ENCODE data around the gene FAM168A. TPM values are rescaled to one million over a fixed set of nuclear protein-coding genes. Genes with fewer than 3 reads are reported as not detected.
A peak's percentile ranks its signal among the peaks of the same experiment; 100 is the strongest.
"Not testable (repeated sequence)": the region's sequence is repeated elsewhere in the genome, so short reads cannot be mapped to it uniquely, and the experiment has no call there.

The FAM168A gene
- total RNA-seq, 5 donors from 2014 or later (not counting 1 experiment from before 2014, with no cell fraction given): 23.6 to 27.0 (median 24.7) TPM

DNA sequence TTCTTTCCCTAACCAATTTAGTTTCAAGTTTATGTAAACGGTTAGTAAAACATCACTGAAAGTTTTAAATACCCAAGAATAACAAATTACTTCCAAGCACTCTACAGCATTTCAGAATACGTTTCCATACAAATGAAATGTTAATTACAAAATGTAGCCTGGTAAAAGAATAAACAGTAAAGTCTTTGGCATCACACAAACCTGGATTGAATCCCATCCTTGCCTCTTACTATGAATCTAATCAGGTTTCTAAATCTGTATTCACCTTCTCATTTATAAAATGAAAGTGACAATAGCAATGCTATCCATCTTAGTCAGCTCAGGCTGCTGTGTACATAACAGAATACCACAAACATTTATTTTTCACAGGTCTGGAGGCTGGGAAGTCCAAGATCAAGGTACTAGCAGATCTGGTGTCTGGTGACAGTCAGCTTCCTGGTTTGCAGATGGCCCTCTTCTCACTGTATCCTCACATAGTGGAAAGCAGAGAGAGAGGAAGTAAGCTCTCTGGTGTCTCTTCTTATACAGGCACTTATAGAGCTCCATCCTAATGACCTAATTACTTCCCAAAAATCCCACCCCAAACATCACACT, 19.2 kb downstream of the FAM168A start:
- Mint-ChIP-seq H3K36me3 (peaks cover 42% of the 10 kb centered on the region), H3K4me3 (no peak overlapping the region), H3K4me1 (peaks cover 21 to 35% (median 24%) of the 10 kb centered on the region in 3 donors), H3K9me3 (no peaks in the 10 kb centered on the region), H3K27me3 (no peaks in the 10 kb centered on the region), H3K27ac (peak overlapping the region in 1 of 2 donors; percentile 11)
- ATAC-seq (replicated peaks in 1 of 4) (no peak), DNase-seq (no peak)
- Histone ChIP-seq H3K4me1 (ENCODE audit: control insufficient read depth in 1 of 2, extremely low read depth in 1 of 2, insufficient read depth in 2 of 2, low read length in 2 of 2) (peaks cover 0 to 7% of the 10 kb centered on the region in 2 experiments), H3K27me3 (replicated peaks in 1 of 2; ENCODE audit: control insufficient read depth in 2 of 2, extremely low read depth in 1 of 2, insufficient read depth in 2 of 2, low read length in 1 of 2) (no peaks in the 10 kb centered on the region), H3K27ac (ENCODE audit: low read length) (no peak overlapping the region), H3K36me3 (ENCODE audit: control insufficient read depth in 2 of 2, extremely low read depth in 1 of 2, insufficient read depth in 1 of 2, low read length in 1 of 2) (peaks cover 0 to 2% of the 10 kb centered on the region in 2 donors), H3K9me3 (no peaks in the 10 kb centered on the region), H3K4me3 (ENCODE audit: control insufficient read depth in 1 of 2, extremely low read depth in 1 of 2, low read length in 1 of 2) (no peak overlapping the region)
- no CpG with 5 or more reads among the region's 2 CpGs for WGBS (ENCODE audit: insufficient coverage)
- POLR2A ChIA-PET: no interaction called here
- CTCF ChIA-PET: interaction anchor here in 1 of 2 donors (0.7 to 0.9 kb wide), 2 partner anchors 9 to 11 kb away, joined by 3 read pairs; no protein-coding TSS in a partner anchor

- no peaks in the 10 kb centered on the region for H3K27me3 ChIP-seq (replicated peaks in 1 of 2; ENCODE audit: control insufficient read depth in 2 of 2, extremely low read depth in 1 of 2, insufficient read depth in 2 of 2, low read length in 1 of 2)
- H3K36me3 Mint-ChIP-seq: peaks cover 40% of the 10 kb centered on the region
- CTCF ChIA-PET: interaction anchor here (0.6 kb wide), 2 partner anchors 13 to 132 kb away, joined by 3 read pairs; no protein-coding TSS in a partner anchor
- ATAC-seq (replicated peaks in 1 of 4) (peak in 2 of 4 experiments; percentile 44 to 75), DNase-seq (peak in 1 of 35 experiments; percentile 8)
- H3K4me1 ChIP-seq (ENCODE audit: control insufficient read depth in 1 of 2, extremely low read depth in 1 of 2, insufficient read depth in 2 of 2, low read length in 2 of 2): peaks cover 0 to 7% of the 10 kb centered on the region in 2 experiments
- H3K4me1 Mint-ChIP-seq: peaks cover 21 to 24% (median 22%) of the 10 kb centered on the region in 3 donors
- H3K36me3 ChIP-seq (ENCODE audit: control insufficient read depth in 2 of 2, extremely low read depth in 1 of 2, insufficient read depth in 1 of 2, low read length in 1 of 2): peaks cover 0 to 2% of the 10 kb centered on the region in 2 donors
- no peak overlapping the region for H3K4me3 Mint-ChIP-seq
- POLR2A ChIA-PET: interaction anchor here in 1 of 2 donors (0.7 kb wide), 1 partner anchor 17 kb away, joined by 4 read pairs; no protein-coding TSS in a partner anchor
- no peak overlapping the region for H3K4me3 ChIP-seq (ENCODE audit: control insufficient read depth in 1 of 2, extremely low read depth in 1 of 2, low read length in 1 of 2)
- H3K27ac ChIP-seq (ENCODE audit: low read length): no peak overlapping the region
- WGBS (ENCODE audit: insufficient coverage): 80% methylated on average over 1 of the region's 1 CpG
- no peaks in the 10 kb centered on the region for H3K9me3 Mint-ChIP-seq
- H3K9me3 ChIP-seq: no peaks in the 10 kb centered on the region
- peak overlapping the region; percentile 49 to 57 for H3K27ac Mint-ChIP-seq
- no peaks in the 10 kb centered on the region for H3K27me3 Mint-ChIP-seq
These were observed 20.4 kb downstream of the FAM168A start for GRCh38 chr11:73577496-73577917.

GRCh38 chr11:73576185-73576614, 21.7 kb downstream of the FAM168A start:
- ChIA-PET CTCF (interaction anchor here in 1 of 2 donors (0.9 kb wide), 1 partner anchor 24 kb away, joined by 3 read pairs; no protein-coding TSS in a partner anchor), POLR2A (no interaction called here)
- Histone ChIP-seq H3K36me3 (ENCODE audit: control insufficient read depth in 2 of 2, extremely low read depth in 1 of 2, insufficient read depth in 1 of 2, low read length in 1 of 2) (peaks cover 0 to 2% of the 10 kb centered on the region in 2 donors), H3K9me3 (no peaks in the 10 kb centered on the region), H3K27ac (ENCODE audit: low read length) (no peak overlapping the region), H3K4me3 (ENCODE audit: control insufficient read depth in 1 of 2, extremely low read depth in 1 of 2, low read length in 1 of 2) (no peak overlapping the region), H3K4me1 (ENCODE audit: control insufficient read depth in 1 of 2, extremely low read depth in 1 of 2, insufficient read depth in 2 of 2, low read length in 2 of 2) (peaks cover 0 to 7% of the 10 kb centered on the region in 2 experiments), H3K27me3 (replicated peaks in 1 of 2; ENCODE audit: control insufficient read depth in 2 of 2, extremely low read depth in 1 of 2, insufficient read depth in 2 of 2, low read length in 1 of 2) (no peaks in the 10 kb centered on the region)
- DNase-seq: no peak
- H3K9me3 Mint-ChIP-seq: no peaks in the 10 kb centered on the region
- peaks cover 21 to 24% (median 22%) of the 10 kb centered on the region in 3 donors for H3K4me1 Mint-ChIP-seq
- WGBS (ENCODE audit: insufficient coverage): 100% methylated on average over 1 of the region's 4 CpGs
- ATAC-seq (replicated peaks in 1 of 4): no peak
- no peak overlapping the region for H3K4me3 Mint-ChIP-seq
- H3K27ac Mint-ChIP-seq: no peak overlapping the region
- H3K27me3 Mint-ChIP-seq: no peaks in the 10 kb centered on the region
- H3K36me3 Mint-ChIP-seq: peaks cover 37% of the 10 kb centered on the region

DNA sequence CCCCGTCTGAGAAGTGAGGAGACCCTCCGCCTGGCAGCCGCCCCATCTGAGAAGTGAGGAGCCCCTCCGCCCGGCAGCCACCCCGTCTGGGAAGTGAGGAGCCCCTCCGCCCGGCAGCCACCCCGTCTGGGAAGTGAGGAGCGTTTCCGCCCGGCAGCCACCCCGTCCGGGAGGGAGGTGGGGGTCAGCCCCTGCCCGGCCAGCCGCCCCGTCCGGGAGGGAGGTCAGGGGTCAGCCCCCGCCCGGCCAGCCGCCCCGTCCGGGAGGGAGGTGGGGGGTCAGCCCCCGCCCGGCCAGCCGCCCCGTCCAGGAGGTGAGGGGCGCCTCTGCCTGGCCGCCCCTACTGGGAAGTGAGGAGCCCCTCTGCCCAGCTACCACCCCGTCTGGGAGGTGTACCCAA, 25.9 kb downstream of the FAM168A start:
- peaks cover 47% of the 10 kb centered on the region for H3K36me3 Mint-ChIP-seq
- H3K4me3 Mint-ChIP-seq; H3K27ac Mint-ChIP-seq; H3K27me3 Mint-ChIP-seq; H3K4me1 Mint-ChIP-seq; CTCF ChIA-PET; H3K27me3 ChIP-seq (replicated peaks in 1 of 2; ENCODE audit: control insufficient read depth in 2 of 2, extremely low read depth in 1 of 2, insufficient read depth in 2 of 2, low read length in 1 of 2); POLR2A ChIA-PET; H3K4me1 ChIP-seq (ENCODE audit: control insufficient read depth in 1 of 2, extremely low read depth in 1 of 2, insufficient read depth in 2 of 2, low read length in 2 of 2); ATAC-seq (replicated peaks in 1 of 4); H3K9me3 Mint-ChIP-seq; H3K27ac ChIP-seq (ENCODE audit: low read length); DNase-seq; H3K9me3 ChIP-seq; H3K4me3 ChIP-seq (ENCODE audit: control insufficient read depth in 1 of 2, extremely low read depth in 1 of 2, low read length in 1 of 2); H3K36me3 ChIP-seq (ENCODE audit: control insufficient read depth in 2 of 2, extremely low read depth in 1 of 2, insufficient read depth in 1 of 2, low read length in 1 of 2): not testable (repeated sequence)
- WGBS (ENCODE audit: insufficient coverage): 100% methylated on average over 14 of the region's 30 CpGs

DNA sequence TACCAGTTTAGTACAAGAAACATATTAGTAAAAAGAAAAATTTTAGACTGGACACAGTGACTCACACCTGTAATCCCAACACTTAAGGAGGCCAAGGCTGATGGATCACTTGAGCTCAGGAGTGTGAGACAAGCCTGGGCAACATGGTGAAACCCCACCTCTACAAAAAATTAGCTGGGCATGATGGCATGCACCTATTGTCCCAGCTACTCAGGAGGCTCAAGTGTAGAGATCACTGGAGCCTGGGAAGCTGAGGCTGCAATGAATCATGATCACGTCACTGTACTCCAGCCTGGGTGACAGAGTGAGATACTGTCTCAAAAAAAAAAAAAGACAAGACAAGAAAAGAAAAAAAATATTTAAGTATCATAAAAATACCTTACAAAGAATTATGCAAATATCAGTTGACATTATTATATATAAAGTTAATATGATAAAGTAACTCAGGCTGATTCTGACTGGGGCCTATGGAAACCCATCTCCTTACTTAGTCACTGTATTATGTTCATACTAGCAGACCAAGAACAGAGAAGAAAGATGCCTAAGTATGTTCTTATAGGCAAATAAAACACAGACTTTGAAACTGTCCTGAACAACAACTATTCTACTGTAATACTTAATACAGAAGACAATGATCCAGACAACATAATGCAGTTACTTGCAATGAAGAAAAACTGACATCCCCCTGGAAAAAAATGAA, 27.3 kb downstream of the FAM168A start:
- Mint-ChIP-seq H3K9me3 (no peaks in the 10 kb centered on the region), H3K4me3 (no peak overlapping the region), H3K36me3 (peaks cover 44% of the 10 kb centered on the region), H3K27me3 (no peaks in the 10 kb centered on the region), H3K27ac (no peak overlapping the region), H3K4me1 (peaks cover 2 to 10% (median 5%) of the 10 kb centered on the region in 3 donors)
- DNase-seq (no peak), ATAC-seq (replicated peaks in 1 of 4) (no peak)
- CTCF ChIA-PET: interaction anchor here in 1 of 2 donors (1.3 kb wide), 1 partner anchor 8 kb away, joined by 3 read pairs; no protein-coding TSS in a partner anchor
- Histone ChIP-seq H3K9me3 (no peaks in the 10 kb centered on the region), H3K4me3 (ENCODE audit: control insufficient read depth in 1 of 2, extremely low read depth in 1 of 2, low read length in 1 of 2) (no peak overlapping the region), H3K27me3 (replicated peaks in 1 of 2; ENCODE audit: control insufficient read depth in 2 of 2, extremely low read depth in 1 of 2, insufficient read depth in 2 of 2, low read length in 1 of 2) (no peaks in the 10 kb centered on the region), H3K4me1 (ENCODE audit: control insufficient read depth in 1 of 2, extremely low read depth in 1 of 2, insufficient read depth in 2 of 2, low read length in 2 of 2) (no peaks in the 10 kb centered on the region), H3K36me3 (ENCODE audit: control insufficient read depth in 2 of 2, extremely low read depth in 1 of 2, insufficient read depth in 1 of 2, low read length in 1 of 2) (no peaks in the 10 kb centered on the region), H3K27ac (ENCODE audit: low read length) (no peak overlapping the region)
- no CpG with 5 or more reads among the region's 1 CpG for WGBS (ENCODE audit: insufficient coverage)
- POLR2A ChIA-PET: no interaction called here

GRCh38 chr11:73566977-73567755, 30.7 kb downstream of the FAM168A start:
- Mint-ChIP-seq H3K36me3 (peaks cover 33% of the 10 kb centered on the region), H3K4me1 (peaks cover 2 to 14% (median 5%) of the 10 kb centered on the region in 3 donors), H3K27me3 (no peaks in the 10 kb centered on the region), H3K9me3 (no peaks in the 10 kb centered on the region), H3K4me3 (no peak overlapping the region), H3K27ac (no peak overlapping the region)
- Histone ChIP-seq H3K27me3 (replicated peaks in 1 of 2; ENCODE audit: control insufficient read depth in 2 of 2, extremely low read depth in 1 of 2, insufficient read depth in 2 of 2, low read length in 1 of 2) (no peaks in the 10 kb centered on the region), H3K27ac (ENCODE audit: low read length) (no peak overlapping the region), H3K36me3 (ENCODE audit: control insufficient read depth in 2 of 2, extremely low read depth in 1 of 2, insufficient read depth in 1 of 2, low read length in 1 of 2) (no peaks in the 10 kb centered on the region), H3K4me1 (ENCODE audit: control insufficient read depth in 1 of 2, extremely low read depth in 1 of 2, insufficient read depth in 2 of 2, low read length in 2 of 2) (no peaks in the 10 kb centered on the region), H3K9me3 (no peaks in the 10 kb centered on the region), H3K4me3 (ENCODE audit: control insufficient read depth in 1 of 2, extremely low read depth in 1 of 2, low read length in 1 of 2) (no peak overlapping the region)
- POLR2A ChIA-PET: interaction anchor here in 1 of 2 donors (0.6 kb wide), 1 partner anchor 221 kb away, joined by 15 read pairs; no protein-coding TSS in a partner anchor
- DNase-seq (no peak), ATAC-seq (replicated peaks in 1 of 4) (no peak)
- CTCF ChIA-PET: interaction anchor here in 1 of 2 donors (1.1 kb wide), 1 partner anchor 12 kb away, joined by 3 read pairs; no protein-coding TSS in a partner anchor
- WGBS (ENCODE audit: insufficient coverage): 93% methylated on average over 3 of the region's 8 CpGs

All from T-cell (primary cell).